Neural crest cell (in vitro differentiated cells): Measurements from ENCODE around the gene TOLLIP. TPM values are rescaled to one million over a fixed set of nuclear protein-coding genes. Genes with fewer than 3 reads are reported as not detected.

Source experiments
- DNase-seq: peaks from one replicate; pipeline ENCODE4 v3.0.0; 2021; ENCODE audit warnings: low read depth, mixed read lengths, low spot score
- H3K27ac Mint-ChIP-seq: one replicate; pipeline ENCODE4 v1.8.0; 2021; ENCODE audit warnings: mild to moderate bottlenecking, mixed read lengths; ENCODE audit not compliant: unreplicated experiment
- H3K27me3 Mint-ChIP-seq: 2 replicates; pipeline ENCODE4 v1.8.0; 2021; ENCODE audit warnings: low read depth, mild to moderate bottlenecking, mixed read lengths
- H3K36me3 Mint-ChIP-seq: 2 replicates; pipeline ENCODE4 v1.8.0; 2021; ENCODE audit warnings: low read depth, mild to moderate bottlenecking, mixed read lengths
- H3K4me1 Mint-ChIP-seq: 2 replicates; pipeline ENCODE4 v1.8.0; 2021; ENCODE audit warnings: mixed read lengths
- H3K4me3 Mint-ChIP-seq: one replicate; pipeline ENCODE4 v1.8.0; 2021; ENCODE audit warnings: mild to moderate bottlenecking, mixed read lengths
- H3K9me3 Mint-ChIP-seq: 2 replicates; pipeline ENCODE4 v1.8.0; 2021; ENCODE audit warnings: mixed read lengths
- CTCF ChIP-seq: fragments of 200-600 bp; sonication (generic); conservative IDR thresholded peaks from 2 replicates; pipeline ENCODE4 v1.5.0; 2021; ENCODE audit warnings: antibody characterized with exemption, mild to moderate bottlenecking
- total RNA-seq: library from RNA; stranded (reverse); gene quantifications from 2 replicates; pipeline ENCODE4 v1.2.1, GENCODE V29; 2021

Gene TOLLIP
- total RNA-seq, 1 donor from 2014 or later = 40.3 TPM

GRCh38 chr11:1259561-1259960 lies 49.9 kb downstream of the TOLLIP start:
- Mint-ChIP-seq H3K4me3 (no peak overlapping the region), H3K27me3 (no peaks in the 10 kb centered on the region), H3K27ac (no peak overlapping the region), H3K36me3 (peaks cover 4% of the 10 kb centered on the region), H3K9me3 (peaks cover 2% of the 10 kb centered on the region), H3K4me1 (peaks cover 9% of the 10 kb centered on the region)
- no peak for TF ChIP-seq CTCF
- DNase-seq = no peak

GRCh38 chr11:1259076-1259461 lies 50.4 kb downstream of the TOLLIP start:
- no peak for TF ChIP-seq CTCF
- no peak overlapping the region for H3K27ac Mint-ChIP-seq
- peaks cover 5% of the 10 kb centered on the region for H3K4me1 Mint-ChIP-seq
- H3K9me3 Mint-ChIP-seq = no peaks in the 10 kb centered on the region
- H3K27me3 Mint-ChIP-seq = no peaks in the 10 kb centered on the region
- DNase-seq = no peak
- H3K4me3 Mint-ChIP-seq = no peak overlapping the region
- H3K36me3 Mint-ChIP-seq = no peaks in the 10 kb centered on the region

- Mint-ChIP-seq H3K4me3 (no peak overlapping the region), H3K27ac (peak overlapping the region; percentile 71), H3K9me3 (no peaks in the 10 kb centered on the region), H3K36me3 (no peaks in the 10 kb centered on the region), H3K4me1 (peaks cover 5% of the 10 kb centered on the region), H3K27me3 (no peaks in the 10 kb centered on the region)
- no peak for DNase-seq
- no peak for TF ChIP-seq CTCF
Measured at GRCh38 chr11:1258401-1259075, 50.9 kb downstream of the TOLLIP start.

GRCh38 chr11:1257916-1258315 lies 51.5 kb downstream of the TOLLIP start:
- Mint-ChIP-seq H3K27ac (no peak overlapping the region), H3K27me3 (no peaks in the 10 kb centered on the region), H3K4me1 (peaks cover 4% of the 10 kb centered on the region), H3K36me3 (no peaks in the 10 kb centered on the region), H3K9me3 (no peaks in the 10 kb centered on the region), H3K4me3 (no peak overlapping the region)
- TF ChIP-seq CTCF = no peak
- DNase-seq = no peak

GRCh38 chr11:1257366-1257765 lies 52.1 kb downstream of the TOLLIP start:
- Mint-ChIP-seq H3K4me3 (no peak overlapping the region), H3K36me3 (no peaks in the 10 kb centered on the region)

More at GRCh38 chr11:1257366-1257765, 52.1 kb downstream of the TOLLIP start:
- no peak for DNase-seq
- H3K27ac Mint-ChIP-seq = no peak overlapping the region
- no peaks in the 10 kb centered on the region for H3K9me3 Mint-ChIP-seq
- TF ChIP-seq CTCF = no peak
- H3K27me3 Mint-ChIP-seq = no peaks in the 10 kb centered on the region
- H3K4me1 Mint-ChIP-seq = no peaks in the 10 kb centered on the region
